ENCODE data around the gene PCDHGA2.

DNA sequence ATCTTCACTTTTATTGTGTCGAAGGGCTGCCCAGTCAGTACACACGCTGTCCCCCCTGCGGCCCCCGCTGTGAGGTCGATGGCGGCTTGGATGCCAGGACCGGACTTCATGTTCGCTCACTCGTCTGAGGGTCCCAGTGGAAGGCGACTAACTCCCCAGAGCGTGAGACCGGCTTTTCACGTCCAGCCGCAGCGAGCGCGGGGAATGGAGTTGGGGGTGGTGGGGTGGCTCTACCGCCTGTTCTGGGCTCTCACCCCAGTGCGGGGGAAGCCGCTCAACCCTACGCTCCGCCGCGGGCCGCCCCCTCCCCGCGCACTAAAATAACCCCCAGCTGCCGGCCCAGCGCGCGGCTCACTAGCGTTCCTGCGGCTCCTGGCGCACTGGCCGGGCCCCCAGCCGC is 34.8 kb upstream of the PCDHGA2 start, which contains the start of gene SLC25A2:
- TF ChIP-seq, protein P1, sequence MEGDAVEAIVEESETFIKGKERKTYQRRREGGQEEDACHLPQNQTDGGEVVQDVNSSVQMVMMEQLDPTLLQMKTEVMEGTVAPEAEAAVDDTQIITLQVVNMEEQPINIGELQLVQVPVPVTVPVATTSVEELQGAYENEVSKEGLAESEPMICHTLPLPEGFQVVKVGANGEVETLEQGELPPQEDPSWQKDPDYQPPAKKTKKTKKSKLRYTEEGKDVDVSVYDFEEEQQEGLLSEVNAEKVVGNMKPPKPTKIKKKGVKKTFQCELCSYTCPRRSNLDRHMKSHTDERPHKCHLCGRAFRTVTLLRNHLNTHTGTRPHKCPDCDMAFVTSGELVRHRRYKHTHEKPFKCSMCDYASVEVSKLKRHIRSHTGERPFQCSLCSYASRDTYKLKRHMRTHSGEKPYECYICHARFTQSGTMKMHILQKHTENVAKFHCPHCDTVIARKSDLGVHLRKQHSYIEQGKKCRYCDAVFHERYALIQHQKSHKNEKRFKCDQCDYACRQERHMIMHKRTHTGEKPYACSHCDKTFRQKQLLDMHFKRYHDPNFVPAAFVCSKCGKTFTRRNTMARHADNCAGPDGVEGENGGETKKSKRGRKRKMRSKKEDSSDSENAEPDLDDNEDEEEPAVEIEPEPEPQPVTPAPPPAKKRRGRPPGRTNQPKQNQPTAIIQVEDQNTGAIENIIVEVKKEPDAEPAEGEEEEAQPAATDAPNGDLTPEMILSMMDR (IDR thresholded peaks at IDR 0.05; ENCODE audit: insufficient read depth, low read length, poor library complexity, severe bottlenecking): no peak
- no peak for TF ChIP-seq EZH2phosphoT487 (conservative IDR thresholded peaks at IDR 0.05; ENCODE audit: low read length)
